HG03139 (cell line): Measurements from ENCODE around the gene IL11RA.
"Not testable (repeated sequence)": the region's sequence is repeated elsewhere in the genome, so short reads cannot be mapped to it uniquely, and the experiment has no call there.

Experiments used
- ATAC-seq: cut with Tn5 transposase; IDR thresholded peaks from one replicate; pipeline ENCODE4 v1.9.1; 2021; ENCODE audit not compliant: unreplicated experiment

Gene IL11RA

DNA sequence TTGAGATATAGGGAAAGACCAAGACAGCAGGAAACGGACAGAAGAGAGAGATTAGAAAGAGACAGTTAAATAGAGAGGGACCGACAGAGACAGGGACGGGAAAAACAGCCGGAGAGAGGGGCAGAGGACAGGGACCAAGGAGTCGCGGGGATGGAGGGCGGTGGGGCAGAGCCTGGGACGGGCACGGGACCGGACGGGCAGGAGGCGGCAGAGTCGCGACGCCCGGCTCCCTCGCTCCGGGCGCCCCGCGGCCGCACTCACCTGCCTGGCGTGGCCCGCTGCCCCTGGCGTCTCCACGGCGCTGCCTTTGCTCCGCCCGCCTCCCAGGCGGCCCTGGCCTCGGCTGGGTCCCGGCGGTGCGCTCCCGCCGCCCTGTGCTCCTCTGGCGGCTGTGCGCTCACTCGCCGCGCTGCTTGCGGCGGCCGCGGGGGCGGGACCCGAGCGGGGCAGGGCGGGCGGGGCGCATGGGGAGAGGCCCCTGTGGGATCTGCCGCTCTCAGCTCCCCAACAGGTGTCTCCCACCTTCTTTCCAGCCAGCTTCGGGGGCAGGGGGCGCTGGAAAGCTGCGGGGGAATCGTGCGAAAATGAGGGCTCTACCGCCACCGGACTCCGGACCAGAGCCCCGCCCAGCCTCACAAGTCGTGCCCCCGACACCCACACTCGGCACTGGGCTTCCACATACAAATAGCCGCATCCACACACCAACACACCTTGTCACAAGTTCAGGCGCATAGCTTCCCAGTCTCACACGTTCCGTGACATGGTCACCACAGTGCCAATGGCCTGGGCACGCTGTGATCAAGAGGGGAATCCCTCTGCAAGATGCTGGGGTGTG lies 23.1 kb upstream of the IL11RA start, which contains the start of gene ARID3C:
Gene ARID3C (minus strand): TSS at position 411 of the 835 bp plus-strand sequence. CDS start 1,052 bp downstream, outside the sequence.
- ATAC-seq: no peak

GRCh38 chr9:34629491-34629808 lies 22.5 kb upstream of the IL11RA start:
- ATAC-seq: no peak

GRCh38 chr9:34630402-34631154 lies 21.4 kb upstream of the IL11RA start:
- no peak for ATAC-seq

GRCh38 chr9:34633166-34633565 lies 18.8 kb upstream of the IL11RA start:
- ATAC-seq: no peak

GRCh38 chr9:34633851-34634550 lies 18.0 kb upstream of the IL11RA start:
- no peak for ATAC-seq

- no peak for ATAC-seq
Measured at GRCh38 chr9:34634551-34635248, 17.3 kb upstream of the IL11RA start.

- no peak for ATAC-seq
Measured at GRCh38 chr9:34635556-34635955, 16.4 kb upstream of the IL11RA start.

- no peak for ATAC-seq
Measured at GRCh38 chr9:34636791-34637355, 15.1 kb upstream of the IL11RA start.

DNA sequence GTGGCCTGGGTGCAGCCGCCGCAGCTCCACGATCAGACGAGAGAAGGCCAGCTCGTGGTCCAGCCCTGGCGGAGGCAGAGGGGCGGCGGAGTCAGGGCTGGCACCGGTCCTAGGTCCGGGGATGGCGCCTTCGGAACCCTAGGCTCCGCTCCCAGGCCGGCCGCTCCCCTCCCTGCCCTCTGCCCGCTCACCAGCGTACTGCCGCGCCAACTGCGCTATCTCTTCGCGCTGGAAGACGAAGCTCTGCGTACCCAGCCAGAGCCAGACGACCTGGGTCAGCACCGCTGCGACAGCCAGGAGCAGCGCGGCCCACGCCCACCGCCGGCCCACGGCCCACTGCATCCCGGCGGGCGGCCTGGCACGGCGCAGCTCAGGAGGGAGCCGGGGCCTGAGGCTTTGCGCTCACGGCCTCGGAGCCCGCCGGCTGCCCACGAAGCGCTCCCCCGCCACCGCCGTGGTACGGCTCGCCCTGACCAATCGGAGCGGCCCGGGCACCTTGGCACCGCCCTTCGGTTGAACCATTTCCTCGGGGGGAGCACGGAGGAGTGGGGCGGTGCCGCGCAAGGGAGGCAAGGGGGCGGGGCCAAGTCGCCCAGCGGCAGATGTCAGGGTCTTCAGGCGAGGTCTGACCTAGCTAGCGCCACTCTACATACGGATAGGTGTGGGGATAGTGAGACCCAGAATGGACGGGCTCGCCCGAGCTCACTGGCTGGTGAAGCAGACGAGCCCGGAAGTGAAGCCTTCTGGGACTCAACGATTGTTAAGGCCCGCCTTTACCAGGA lies 14.4 kb upstream of the IL11RA start, which contains the start of gene SIGMAR1:
Gene SIGMAR1 (minus strand): TSS at position 432 of the 782 bp plus-strand sequence. CDS start 90 bp downstream, at position 342.
- ATAC-seq: peak; percentile 68

- ATAC-seq: no peak
Measured at GRCh38 chr9:34638138-34638445, 13.9 kb upstream of the IL11RA start.

DNA sequence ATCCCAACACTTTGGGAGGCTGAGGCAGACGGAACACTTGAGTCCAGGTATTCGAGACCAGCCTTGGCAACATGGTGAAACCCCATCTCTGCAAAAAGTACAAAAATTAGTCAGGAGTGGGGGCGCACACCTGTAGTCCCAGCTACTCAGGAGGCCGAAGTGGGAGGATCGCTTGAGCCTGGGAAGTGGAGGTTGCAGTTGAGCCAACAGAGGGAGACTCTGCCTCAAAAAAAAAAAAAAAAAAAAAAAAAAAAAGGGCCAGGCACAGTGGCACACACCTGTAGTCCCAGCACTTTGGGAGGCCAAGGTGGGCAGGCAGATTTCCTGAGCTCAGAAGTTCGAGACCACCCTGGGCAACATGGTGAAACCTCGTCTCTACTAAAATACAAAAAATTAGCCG lies 12.7 kb upstream of the IL11RA start:
- ATAC-seq: not testable (repeated sequence)

GRCh38 chr9:34642679-34643078 lies 9.3 kb upstream of the IL11RA start:
- ATAC-seq: no peak

GRCh38 chr9:34644766-34645314 lies 7.1 kb upstream of the IL11RA start:
- ATAC-seq: no peak

DNA sequence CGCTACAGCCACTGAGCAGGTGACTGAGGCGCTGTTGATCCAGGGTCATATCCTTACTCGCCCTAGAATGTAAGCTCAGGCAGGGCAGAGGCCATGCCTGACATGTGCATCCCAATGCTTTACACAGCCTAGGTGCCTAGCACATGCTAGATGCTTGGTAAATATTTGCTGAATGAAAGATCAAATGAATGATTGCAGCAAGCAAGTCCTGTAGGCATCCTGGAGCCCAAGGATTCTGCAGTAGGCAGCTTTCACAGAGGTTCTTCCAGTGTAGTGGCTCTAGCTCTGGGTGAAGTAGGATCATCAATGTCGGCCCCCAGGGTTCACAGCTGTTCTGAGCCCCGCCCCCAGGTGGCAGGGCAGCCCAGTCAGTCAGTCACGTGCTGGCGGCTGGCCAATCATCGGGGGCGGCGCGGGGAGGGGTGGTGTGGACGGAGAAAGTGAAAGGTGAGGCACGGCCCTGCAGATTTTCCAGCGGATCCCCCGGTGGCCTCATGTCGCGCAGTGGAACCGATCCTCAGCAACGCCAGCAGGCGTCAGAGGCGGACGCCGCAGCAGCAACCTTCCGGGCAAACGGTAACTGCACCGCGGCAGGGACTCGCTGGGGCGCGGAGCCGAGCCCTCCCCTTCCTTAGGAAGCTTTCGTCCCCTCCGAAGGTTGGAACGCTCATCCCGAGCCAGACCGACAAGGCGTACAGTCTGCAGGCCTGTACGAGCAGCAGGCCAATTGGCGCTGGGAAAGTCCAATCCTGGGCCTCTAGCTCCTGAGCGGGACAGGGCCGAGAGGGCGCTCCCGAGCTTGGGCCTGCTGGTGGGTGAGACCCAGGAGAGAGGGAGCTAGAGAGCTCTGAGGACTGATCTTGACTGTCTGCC lies 5.5 kb upstream of the IL11RA start, which contains the start of gene GALT:
Gene GALT (plus strand): TSS at position 465 of the 873 bp plus-strand sequence. CDS start 30 bp downstream, at position 495.
- peak; percentile 80 for ATAC-seq

GRCh38 chr9:34647084-34647403 lies 4.9 kb upstream of the IL11RA start:
- no peak for ATAC-seq

GRCh38 chr9:34647651-34648050 lies 4.3 kb upstream of the IL11RA start:
- ATAC-seq: no peak

- ATAC-seq: no peak
Measured at GRCh38 chr9:34648673-34649072, 3.3 kb upstream of the IL11RA start.

GRCh38 chr9:34650816-34651215 lies 1.2 kb upstream of the IL11RA start:
- no peak for ATAC-seq

GRCh38 chr9:34651321-34651720 lies 664 bp upstream of the IL11RA start:
- no peak for ATAC-seq
